AG04449 (cell line): ENCODE measurements around the gene ENOX2.

ENCODE experiments used
- CTCF ChIA-PET: fragments of 350-600 bp; formaldehyde crosslinking; extraction: SDS; loops from one replicate; lab custom pipeline; 2021; ENCODE audit warnings: antibody characterized with exemption; lab: Yijun Ruan, JAX
- POLR2A ChIA-PET: fragments of 400-600, 350-600 bp; formaldehyde crosslinking; extraction: SDS; loops from one replicate; lab custom pipeline; 2020; ENCODE audit warnings: antibody characterized with exemption, inconsistent platforms; lab: Yijun Ruan, JAX
- DNase-seq: peaks from one replicate; pipeline ENCODE4 v3.0.0-alpha.2; 2010; ENCODE audit warnings: low read depth, low spot score
- H3K4me3 ChIP-seq: 2 replicates; pipeline ENCODE4 v1.5.1; 2011; ENCODE audit warnings: low read depth, mild to moderate bottlenecking, control low read depth, low read length
- CTCF ChIP-seq: IDR thresholded peaks from one replicate; pipeline ENCODE4 v1.5.1; 2011; ENCODE audit warnings: mild to moderate bottlenecking, moderate library complexity, low read length, control low read depth, inconsistent platforms; ENCODE audit not compliant: insufficient read depth; ENCODE audit errors: missing control alignments

The ENOX2 gene

GRCh38 chrX:130916636-130917422, 13.8 kb upstream of the ENOX2 start:
- ChIA-PET POLR2A (no interaction called here), CTCF (interaction anchor here (0.6 to 9.0 kb wide), 24 partner anchors 10 to 586 kb away, joined by 3 to 108 read pairs (median 4); partner anchors contain the start of gene ENOX2)
- TF ChIP-seq CTCF, result peak; percentile 45
- no peak for DNase-seq
- no peak overlapping the region for H3K4me3 ChIP-seq

- CTCF ChIA-PET, result interaction anchor here (1.2 to 9.0 kb wide), 10 partner anchors 8 to 521 kb away, joined by 3 to 108 read pairs (median 8); partner anchors contain the start of gene ENOX2
- no peak for DNase-seq
Observed at GRCh38 chrX:130915302-130915701, 12.3 kb upstream of the ENOX2 start.

GRCh38 chrX:130909469-130910136, 6.6 kb upstream of the ENOX2 start:
- ChIA-PET POLR2A (no interaction called here), CTCF (interaction anchor here (0.9 kb wide), 2 partner anchors 333 to 579 kb away, joined by 3 read pairs; no protein-coding TSS in a partner anchor)
- DNase-seq, result no peak
- TF ChIP-seq CTCF, result no peak
- H3K4me3 ChIP-seq, result no peak overlapping the region

More at GRCh38 chrX:130915302-130915701, 12.3 kb upstream of the ENOX2 start:
- H3K4me3 ChIP-seq, result no peak overlapping the region
- no peak for TF ChIP-seq CTCF
- POLR2A ChIA-PET, result interaction anchor here (0.8 kb wide), 1 partner anchor 375 kb away, joined by 5 read pairs; no protein-coding TSS in a partner anchor

GRCh38 chrX:130906776-130907175, 3.8 kb upstream of the ENOX2 start:
- POLR2A ChIA-PET, result no interaction called here
- CTCF ChIA-PET, result interaction anchor here (0.7 to 1.0 kb wide), 3 partner anchors 9 to 367 kb away, joined by 3 to 11 read pairs (median 4); no protein-coding TSS in a partner anchor
- H3K4me3 ChIP-seq, result no peak overlapping the region
- no peak for DNase-seq
- TF ChIP-seq CTCF, result no peak

GRCh38 chrX:130902446-130902782, 595 bp downstream of the ENOX2 start:
- no peak for DNase-seq
- POLR2A ChIA-PET, result no interaction called here

More at GRCh38 chrX:130902446-130902782, 595 bp downstream of the ENOX2 start:
- peak overlapping the region; percentile 70 for H3K4me3 ChIP-seq
- no peak for TF ChIP-seq CTCF
- CTCF ChIA-PET, result interaction anchor here (2.8 kb wide), 1 partner anchor 14 kb away, joined by 14 read pairs; no protein-coding TSS in a partner anchor
